Upper lobe of left lung (tissue), 6 donors: ENCODE results near the gene ISCU. TPM values are rescaled to one million over a fixed set of nuclear protein-coding genes. Genes with fewer than 3 reads are reported as not detected.

Experiments
- ATAC-seq, 2 donors: fragments of 200-7000 bp; cut with Tn5 transposase; one replicate each; pipeline ENCODE4 v1.9.1; 2022; ENCODE audit warnings: mild to moderate bottlenecking in 2 of 2, moderate library complexity in 2 of 2; ENCODE audit not compliant: low FRiP score in 2 of 2
- DNase-seq, 2 donors: peaks; one replicate each; pipeline ENCODE4 v3.0.0-alpha.2; 2019 to 2020
- H3K27ac ChIP-seq, 4 donors: fragments of 200-600 bp; sonication (generic); one replicate each; pipeline ENCODE4 v1.5.1; 2016 to 2019
- H3K27me3 ChIP-seq, 4 donors: fragments of 200-600 bp; sonication (generic); one replicate each; pipeline ENCODE4 v1.5.1; 2017 to 2019
- H3K36me3 ChIP-seq, 4 donors: fragments of 200-600 bp; sonication (generic); one replicate each; pipeline ENCODE4 v1.5.1; 2016 to 2019
- H3K4me1 ChIP-seq, 4 donors: fragments of 200-600 bp; sonication (generic); one replicate each; pipeline ENCODE4 v1.5.1; 2018 to 2019
- H3K4me3 ChIP-seq, 4 donors: fragments of 200-600 bp; sonication (generic); one replicate each; pipeline ENCODE4 v1.5.1; 2017 to 2019; ENCODE audit warnings: mild to moderate bottlenecking in 2 of 4, moderate library complexity in 1 of 4
- H3K9me3 ChIP-seq, 4 donors: fragments of 200-600 bp; sonication (generic); one replicate each; pipeline ENCODE4 v1.5.1; 2018 to 2019
- EP300 ChIP-seq, 4 donors: sonication (generic); formaldehyde crosslinking; IDR thresholded peaks; one replicate each; pipeline ENCODE4 v1.5.1; 2017; ENCODE audit warnings: antibody characterized with exemption in 4 of 4, control low read depth in 2 of 4
- POLR2A ChIP-seq, 4 donors: fragments of 450-650 bp; IDR thresholded peaks; one replicate each; pipeline ENCODE4 v1.5.1; 2016 to 2017; ENCODE audit warnings: antibody characterized with exemption in 4 of 4, mild to moderate bottlenecking in 2 of 4
- POLR2AphosphoS5 ChIP-seq, 2 donors: sonication (generic); formaldehyde crosslinking; IDR thresholded peaks; one replicate each; pipeline ENCODE4 v1.5.1; 2017; ENCODE audit warnings: antibody characterized with exemption in 2 of 2
- WGBS, 2 donors: methylation state at CpG; one replicate each; pipeline ENCODE4 v1.1.5; 2017 to 2018; 5-methylcytosine and 5-hydroxymethylcytosine counted together
- total RNA-seq, 6 donors: library from RNA; depleted of rRNA in 4 of 6; stranded (reverse); fragments of >200 nt in 4 of 6; gene quantifications; one replicate each; pipeline versions ENCODE4 v1.1.0 to v1.2.1, GENCODE V29; 2016 to 2021
- TF ChIP-seq, protein P1 (sequence below), 6 experiments: fragments of 450-650 bp in 4 of 6; fragments of 200-600 bp in 2 of 6; sonication (generic) in 2 of 6; IDR thresholded peaks; one replicate each; pipeline ENCODE4 v1.5.1; 2016 to 2019; ENCODE audit warnings: antibody characterized with exemption in 6 of 6
- donor health status: DM: no; HTN: no; CAD: no; lungs with moderate emphysema.
- donor health status: DM: no; HTN: yes; CAD: no; lungs with severe emphysema.

ISCU gene
- total RNA-seq, 6 donors from 2014 or later = 130 to 192 (median 152) TPM

DNA sequence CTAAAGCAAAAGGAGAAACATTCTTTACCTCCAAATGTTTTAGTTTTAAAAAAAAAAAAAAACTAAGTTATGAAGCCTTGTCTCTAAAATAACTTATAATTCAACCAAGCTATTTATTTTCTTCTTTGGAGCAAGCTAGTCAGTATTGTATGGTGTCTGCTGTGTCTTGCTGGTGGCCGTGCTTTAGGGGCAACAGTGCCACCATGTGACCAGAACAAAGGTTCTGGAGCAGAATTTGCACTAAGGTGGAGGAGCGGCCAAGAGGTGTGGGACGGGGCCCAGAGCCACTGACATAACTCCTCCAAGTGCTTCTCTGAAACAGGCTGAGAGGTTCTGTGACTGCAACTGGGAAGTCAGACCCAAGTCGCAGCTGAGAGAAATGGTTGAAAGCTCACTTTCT lies 42.8 kb upstream of the ISCU start:
- Histone ChIP-seq H3K36me3 (peaks cover 34 to 80% (median 67%) of the 10 kb centered on the region in 4 donors), H3K4me3 (no peak overlapping the region), H3K9me3 (no peaks in the 10 kb centered on the region), H3K27me3 (no peaks in the 10 kb centered on the region), H3K27ac (no peak overlapping the region), H3K4me1 (peaks cover 7 to 20% (median 13%) of the 10 kb centered on the region in 4 donors)
- TF ChIP-seq POLR2A (IDR thresholded peaks at IDR 0.05) = no peak
- TF ChIP-seq EP300 (IDR thresholded peaks at IDR 0.05) = no peak
- TF ChIP-seq POLR2AphosphoS5 (IDR thresholded peaks at IDR 0.05) = no peak
- TF ChIP-seq, protein P1, sequence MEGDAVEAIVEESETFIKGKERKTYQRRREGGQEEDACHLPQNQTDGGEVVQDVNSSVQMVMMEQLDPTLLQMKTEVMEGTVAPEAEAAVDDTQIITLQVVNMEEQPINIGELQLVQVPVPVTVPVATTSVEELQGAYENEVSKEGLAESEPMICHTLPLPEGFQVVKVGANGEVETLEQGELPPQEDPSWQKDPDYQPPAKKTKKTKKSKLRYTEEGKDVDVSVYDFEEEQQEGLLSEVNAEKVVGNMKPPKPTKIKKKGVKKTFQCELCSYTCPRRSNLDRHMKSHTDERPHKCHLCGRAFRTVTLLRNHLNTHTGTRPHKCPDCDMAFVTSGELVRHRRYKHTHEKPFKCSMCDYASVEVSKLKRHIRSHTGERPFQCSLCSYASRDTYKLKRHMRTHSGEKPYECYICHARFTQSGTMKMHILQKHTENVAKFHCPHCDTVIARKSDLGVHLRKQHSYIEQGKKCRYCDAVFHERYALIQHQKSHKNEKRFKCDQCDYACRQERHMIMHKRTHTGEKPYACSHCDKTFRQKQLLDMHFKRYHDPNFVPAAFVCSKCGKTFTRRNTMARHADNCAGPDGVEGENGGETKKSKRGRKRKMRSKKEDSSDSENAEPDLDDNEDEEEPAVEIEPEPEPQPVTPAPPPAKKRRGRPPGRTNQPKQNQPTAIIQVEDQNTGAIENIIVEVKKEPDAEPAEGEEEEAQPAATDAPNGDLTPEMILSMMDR (IDR thresholded peaks at IDR 0.05) = no peak
- no peak for DNase-seq
- ATAC-seq = no peak
- 59 to 62% methylated on average over 4 of the region's 4 CpGs for WGBS, 2 donors

DNA sequence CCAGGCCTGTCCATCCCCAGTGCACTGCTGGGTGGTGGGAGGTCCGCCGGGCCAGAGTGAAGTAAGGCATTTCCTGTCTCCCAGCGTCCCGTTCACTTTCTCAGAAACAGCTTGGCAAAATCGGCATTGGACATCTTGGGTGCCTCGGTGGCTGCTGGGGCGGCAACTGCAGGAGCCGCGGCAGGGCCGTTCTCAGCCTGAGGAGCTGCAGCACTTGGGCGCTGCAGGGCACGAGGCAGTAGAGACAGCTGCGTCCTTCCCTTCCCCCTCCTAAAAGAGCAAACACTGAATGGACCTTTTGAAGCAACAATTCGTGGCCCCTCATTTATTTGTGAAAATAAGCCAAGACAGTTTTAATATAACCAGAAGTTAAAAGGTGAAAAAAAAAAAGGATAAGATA lies 39.0 kb upstream of the ISCU start:
- ATAC-seq (no peak), DNase-seq (peak in 1 of 2 donors; percentile 53)
- TF ChIP-seq EP300 (IDR thresholded peaks at IDR 0.05) (no peak), POLR2A (IDR thresholded peaks at IDR 0.05) (no peak), POLR2AphosphoS5 (IDR thresholded peaks at IDR 0.05) (no peak)
- TF ChIP-seq, protein P1 (IDR thresholded peaks at IDR 0.05) = no peak
- Histone ChIP-seq H3K4me3 (no peak overlapping the region), H3K36me3 (peaks cover 61 to 100% (median 96%) of the 10 kb centered on the region in 4 donors), H3K9me3 (no peaks in the 10 kb centered on the region), H3K27ac (no peak overlapping the region), H3K27me3 (no peaks in the 10 kb centered on the region), H3K4me1 (no peaks in the 10 kb centered on the region)
- 86 to 90% methylated on average over 12 to 14 of the region's 14 CpGs for WGBS, 2 donors

DNA sequence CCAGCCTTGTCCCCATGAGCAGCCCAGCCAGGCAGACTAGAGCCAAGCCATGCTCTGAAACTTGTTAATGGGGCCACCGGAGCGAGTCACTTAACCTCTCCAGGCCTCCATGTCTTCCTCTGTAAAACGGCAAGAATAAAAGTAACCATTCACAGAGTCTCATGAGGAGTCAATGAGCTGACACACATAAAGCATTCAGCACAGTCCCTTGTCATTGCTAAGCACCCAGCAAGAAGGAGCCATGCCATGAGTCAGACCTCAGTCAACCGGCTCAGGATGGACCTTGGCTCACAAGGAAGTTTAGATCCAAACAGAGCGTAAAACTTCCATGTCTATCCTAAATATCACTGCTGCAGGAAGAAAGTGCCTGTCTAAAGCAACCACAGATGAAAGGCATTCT lies 36.7 kb upstream of the ISCU start:
- H3K9me3 ChIP-seq = no peaks in the 10 kb centered on the region
- no peak overlapping the region for H3K27ac ChIP-seq
- H3K27me3 ChIP-seq = no peaks in the 10 kb centered on the region
- TF ChIP-seq POLR2A (IDR thresholded peaks at IDR 0.05) (no peak), POLR2AphosphoS5 (IDR thresholded peaks at IDR 0.05) (no peak), EP300 (IDR thresholded peaks at IDR 0.05) (no peak)
- TF ChIP-seq, protein P1 (IDR thresholded peaks at IDR 0.05) = no peak
- no peak for DNase-seq
- no peak for ATAC-seq
- H3K36me3 ChIP-seq = peaks cover 70 to 100% (median 98%) of the 10 kb centered on the region in 4 donors
- no peak overlapping the region for H3K4me3 ChIP-seq
- no peaks in the 10 kb centered on the region for H3K4me1 ChIP-seq
- WGBS, 2 donors = 94% methylated on average over 5 of the region's 5 CpGs

DNA sequence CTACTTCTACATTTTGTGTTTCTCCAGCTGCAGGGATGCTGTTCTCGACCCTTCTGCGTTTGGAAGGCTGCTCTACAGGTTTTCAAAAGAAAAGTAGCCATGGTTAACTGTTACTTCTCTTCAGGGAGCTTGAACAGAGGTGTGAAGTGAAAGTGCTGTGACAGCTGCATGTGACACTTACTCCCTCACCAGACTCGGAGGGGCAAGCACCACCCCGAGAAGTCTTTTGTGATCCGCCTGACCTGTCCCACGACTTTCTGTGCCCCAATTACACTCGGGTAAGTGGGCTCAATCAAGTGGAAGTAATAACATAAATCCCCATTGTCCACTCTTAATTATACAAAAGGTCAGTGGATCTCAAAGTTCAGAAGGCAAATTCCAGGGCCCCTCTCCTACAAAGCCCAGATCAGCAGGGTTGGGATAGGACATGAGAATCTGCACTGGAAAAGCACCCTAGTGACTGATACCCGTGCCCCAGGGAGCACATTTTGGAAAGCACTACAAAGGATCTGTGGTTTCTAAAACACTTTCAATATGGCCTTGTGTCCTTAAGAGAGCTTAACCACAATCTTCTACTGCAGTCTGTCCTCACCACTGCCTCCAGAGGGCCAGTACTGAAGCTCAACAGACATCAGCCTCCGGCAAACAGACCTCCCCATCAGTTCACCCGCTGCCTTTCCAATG lies 35.8 kb upstream of the ISCU start:
- Histone ChIP-seq H3K9me3 (no peaks in the 10 kb centered on the region), H3K4me1 (no peaks in the 10 kb centered on the region), H3K4me3 (no peak overlapping the region), H3K27me3 (no peaks in the 10 kb centered on the region), H3K36me3 (peaks cover 75 to 100% (median 94%) of the 10 kb centered on the region in 4 donors), H3K27ac (no peak overlapping the region)
- no peak for TF ChIP-seq EP300 (IDR thresholded peaks at IDR 0.05)
- TF ChIP-seq POLR2AphosphoS5 (IDR thresholded peaks at IDR 0.05) = no peak
- TF ChIP-seq, protein P1 (IDR thresholded peaks at IDR 0.05) = no peak
- no peak for TF ChIP-seq POLR2A (IDR thresholded peaks at IDR 0.05)
- ATAC-seq = no peak
- no peak for DNase-seq
- WGBS, 2 donors = 70 to 83% methylated on average over 10 of the region's 10 CpGs

DNA sequence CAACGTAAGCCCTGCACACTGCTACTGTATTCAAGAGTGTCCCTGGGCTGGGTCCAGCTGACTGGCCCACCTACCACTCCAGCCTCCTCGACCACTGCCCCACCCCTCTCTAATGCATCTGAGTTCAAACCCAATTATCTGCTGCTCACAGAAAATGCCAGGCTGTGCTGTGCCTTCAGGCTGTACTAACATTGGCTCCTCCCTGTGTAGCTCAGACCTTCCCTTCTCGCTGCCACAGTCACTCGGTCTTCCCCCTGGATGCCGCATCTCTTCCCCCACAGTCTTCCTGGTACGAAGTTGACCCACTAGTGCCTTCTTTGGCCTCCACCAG lies 35.3 kb upstream of the ISCU start:
- H3K27ac ChIP-seq = no peak overlapping the region
- DNase-seq (no peak), ATAC-seq (no peak)
- no peaks in the 10 kb centered on the region for H3K4me1 ChIP-seq
- WGBS, 2 donors = 88 to 95% methylated on average over 6 of the region's 6 CpGs
- peaks cover 79 to 100% (median 94%) of the 10 kb centered on the region in 4 donors for H3K36me3 ChIP-seq
- H3K27me3 ChIP-seq = no peaks in the 10 kb centered on the region
- H3K4me3 ChIP-seq = no peak overlapping the region
- TF ChIP-seq, protein P1 (IDR thresholded peaks at IDR 0.05) = no peak
- TF ChIP-seq POLR2AphosphoS5 (IDR thresholded peaks at IDR 0.05) (no peak), POLR2A (IDR thresholded peaks at IDR 0.05) (no peak), EP300 (IDR thresholded peaks at IDR 0.05) (no peak)
- H3K9me3 ChIP-seq = no peaks in the 10 kb centered on the region
